ENCODE measurements around the gene ALKBH3. TPM values are rescaled to one million over a fixed set of nuclear protein-coding genes. Genes with fewer than 3 reads are reported as not detected.

ALKBH3 gene
- total and polyA plus RNA-seq, 2 experiments from 2014 or later = 10.7 to 10.8 TPM

DNA sequence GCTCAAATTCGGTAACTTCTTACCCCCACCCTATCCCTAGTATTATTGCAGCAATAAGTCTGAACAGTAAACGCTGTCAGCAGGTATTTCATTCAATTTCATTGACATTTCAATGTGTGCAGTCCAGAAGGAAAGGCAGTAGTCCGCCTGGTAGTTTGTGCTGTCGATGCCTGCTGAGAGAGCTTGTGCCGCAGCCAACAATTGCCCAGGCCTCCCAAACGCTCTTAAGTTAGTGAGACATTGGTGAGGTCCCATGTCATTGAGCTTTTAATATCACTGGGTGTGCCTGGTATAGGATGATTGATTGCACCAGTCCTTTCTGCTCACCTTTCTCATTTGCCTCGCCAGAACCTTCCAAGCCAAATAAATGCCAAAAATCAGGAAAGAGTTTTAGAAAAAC, 28.1 kb downstream of the ALKBH3 start:
- Histone ChIP-seq H3K4me3 (no peak overlapping the region), H3K27me3 (ENCODE audit: insufficient read depth) (no peaks in the 10 kb centered on the region), H3F3A (replicated peaks; ENCODE audit: low read depth) (no peaks in the 10 kb centered on the region), H3K79me2 (replicated peaks; ENCODE audit: insufficient read depth) (no peaks in the 10 kb centered on the region), H3K9me2 (ENCODE audit: insufficient read depth) (no peaks in the 10 kb centered on the region), H3K4me1 (ENCODE audit: insufficient read depth) (peaks cover 5% of the 10 kb centered on the region), H4K20me1 (replicated peaks; ENCODE audit: insufficient read depth) (no peaks in the 10 kb centered on the region; the same call in 1 of the 2 replicates), H3K27ac (ENCODE audit: low read depth) (no peak overlapping the region), H3K4me2 (no peak overlapping the region), H3K36me3 (ENCODE audit: insufficient read depth) (no peaks in the 10 kb centered on the region), H2AFZ (no peak overlapping the region)
- H3K27me3 Mint-ChIP-seq (ENCODE audit: insufficient read depth, low read depth, poor library complexity) = no peaks in the 10 kb centered on the region
- no peak overlapping the region for H3K27ac Mint-ChIP-seq
- DNase-seq (ENCODE audit: low spot score) = no peak
- no peak for ATAC-seq
- no peak overlapping the region for H3K4me3 Mint-ChIP-seq
- H3K9me3 Mint-ChIP-seq = no peaks in the 10 kb centered on the region
- no peaks in the 10 kb centered on the region for H3K36me3 Mint-ChIP-seq (ENCODE audit: low read depth)
- TF ChIP-seq CTCF (conservative IDR thresholded peaks at IDR 0.05; ENCODE audit: low read depth in 2 of 2) (no peak), NANOG (IDR thresholded peaks at IDR 0.05; ENCODE audit: borderline replicate concordance) (no peak), ZNF114 (CRISPR knock-in tag; IDR thresholded peaks at IDR 0.05) (no peak), EZH2phosphoT487 (IDR thresholded peaks at IDR 0.05; ENCODE audit: unreplicated experiment) (no peak), STAT1 (IDR thresholded peaks at IDR 0.05; ENCODE audit: unreplicated experiment) (no peak), POLR2AphosphoS5 (IDR thresholded peaks at IDR 0.05; ENCODE audit: low read depth) (no peak), EZH2 (IDR thresholded peaks at IDR 0.05; ENCODE audit: low read depth, unreplicated experiment) (no peak), ZNF331 (CRISPR knock-in tag; IDR thresholded peaks at IDR 0.05; ENCODE audit: low read depth) (no peak), JUNB (IDR thresholded peaks at IDR 0.05; ENCODE audit: unreplicated experiment) (no peak), CREB1 (CRISPR knock-in tag; IDR thresholded peaks at IDR 0.05; ENCODE audit: low read depth) (no peak)
- TF ChIP-seq, protein P1, sequence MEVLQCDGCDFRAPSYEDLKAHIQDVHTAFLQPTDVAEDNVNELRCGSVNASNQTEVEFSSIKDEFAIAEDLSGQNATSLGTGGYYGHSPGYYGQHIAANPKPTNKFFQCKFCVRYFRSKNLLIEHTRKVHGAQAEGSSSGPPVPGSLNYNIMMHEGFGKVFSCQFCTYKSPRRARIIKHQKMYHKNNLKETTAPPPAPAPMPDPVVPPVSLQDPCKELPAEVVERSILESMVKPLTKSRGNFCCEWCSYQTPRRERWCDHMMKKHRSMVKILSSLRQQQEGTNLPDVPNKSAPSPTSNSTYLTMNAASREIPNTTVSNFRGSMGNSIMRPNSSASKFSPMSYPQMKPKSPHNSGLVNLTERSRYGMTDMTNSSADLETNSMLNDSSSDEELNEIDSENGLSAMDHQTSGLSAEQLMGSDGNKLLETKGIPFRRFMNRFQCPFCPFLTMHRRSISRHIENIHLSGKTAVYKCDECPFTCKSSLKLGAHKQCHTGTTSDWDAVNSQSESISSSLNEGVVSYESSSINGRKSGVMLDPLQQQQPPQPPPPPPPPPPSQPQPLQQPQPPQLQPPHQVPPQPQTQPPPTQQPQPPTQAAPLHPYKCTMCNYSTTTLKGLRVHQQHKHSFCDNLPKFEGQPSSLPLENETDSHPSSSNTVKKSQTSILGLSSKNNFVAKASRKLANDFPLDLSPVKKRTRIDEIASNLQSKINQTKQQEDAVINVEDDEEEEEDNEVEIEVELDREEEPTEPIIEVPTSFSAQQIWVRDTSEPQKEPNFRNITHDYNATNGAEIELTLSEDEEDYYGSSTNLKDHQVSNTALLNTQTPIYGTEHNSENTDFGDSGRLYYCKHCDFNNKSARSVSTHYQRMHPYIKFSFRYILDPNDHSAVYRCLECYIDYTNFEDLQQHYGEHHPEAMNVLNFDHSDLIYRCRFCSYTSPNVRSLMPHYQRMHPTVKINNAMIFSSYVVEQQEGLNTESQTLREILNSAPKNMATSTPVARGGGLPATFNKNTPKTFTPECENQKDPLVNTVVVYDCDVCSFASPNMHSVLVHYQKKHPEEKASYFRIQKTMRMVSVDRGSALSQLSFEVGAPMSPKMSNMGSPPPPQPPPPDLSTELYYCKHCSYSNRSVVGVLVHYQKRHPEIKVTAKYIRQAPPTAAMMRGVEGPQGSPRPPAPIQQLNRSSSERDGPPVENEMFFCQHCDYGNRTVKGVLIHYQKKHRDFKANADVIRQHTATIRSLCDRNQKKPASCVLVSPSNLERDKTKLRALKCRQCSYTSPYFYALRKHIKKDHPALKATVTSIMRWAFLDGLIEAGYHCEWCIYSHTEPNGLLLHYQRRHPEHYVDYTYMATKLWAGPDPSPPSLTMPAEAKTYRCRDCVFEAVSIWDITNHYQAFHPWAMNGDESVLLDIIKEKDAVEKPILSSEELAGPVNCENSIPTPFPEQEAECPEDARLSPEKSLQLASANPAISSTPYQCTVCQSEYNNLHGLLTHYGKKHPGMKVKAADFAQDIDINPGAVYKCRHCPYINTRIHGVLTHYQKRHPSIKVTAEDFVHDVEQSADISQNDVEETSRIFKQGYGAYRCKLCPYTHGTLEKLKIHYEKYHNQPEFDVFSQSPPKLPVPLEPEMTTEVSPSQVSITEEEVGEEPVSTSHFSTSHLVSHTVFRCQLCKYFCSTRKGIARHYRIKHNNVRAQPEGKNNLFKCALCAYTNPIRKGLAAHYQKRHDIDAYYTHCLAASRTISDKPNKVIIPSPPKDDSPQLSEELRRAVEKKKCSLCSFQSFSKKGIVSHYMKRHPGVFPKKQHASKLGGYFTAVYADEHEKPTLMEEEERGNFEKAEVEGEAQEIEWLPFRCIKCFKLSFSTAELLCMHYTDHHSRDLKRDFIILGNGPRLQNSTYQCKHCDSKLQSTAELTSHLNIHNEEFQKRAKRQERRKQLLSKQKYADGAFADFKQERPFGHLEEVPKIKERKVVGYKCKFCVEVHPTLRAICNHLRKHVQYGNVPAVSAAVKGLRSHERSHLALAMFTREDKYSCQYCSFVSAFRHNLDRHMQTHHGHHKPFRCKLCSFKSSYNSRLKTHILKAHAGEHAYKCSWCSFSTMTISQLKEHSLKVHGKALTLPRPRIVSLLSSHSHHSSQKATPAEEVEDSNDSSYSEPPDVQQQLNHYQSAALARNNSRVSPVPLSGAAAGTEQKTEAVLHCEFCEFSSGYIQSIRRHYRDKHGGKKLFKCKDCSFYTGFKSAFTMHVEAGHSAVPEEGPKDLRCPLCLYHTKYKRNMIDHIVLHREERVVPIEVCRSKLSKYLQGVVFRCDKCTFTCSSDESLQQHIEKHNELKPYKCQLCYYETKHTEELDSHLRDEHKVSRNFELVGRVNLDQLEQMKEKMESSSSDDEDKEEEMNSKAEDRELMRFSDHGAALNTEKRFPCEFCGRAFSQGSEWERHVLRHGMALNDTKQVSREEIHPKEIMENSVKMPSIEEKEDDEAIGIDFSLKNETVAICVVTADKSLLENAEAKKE (CRISPR knock-in tag; IDR thresholded peaks at IDR 0.05) = no peak
- TF ChIP-seq, protein P2, sequence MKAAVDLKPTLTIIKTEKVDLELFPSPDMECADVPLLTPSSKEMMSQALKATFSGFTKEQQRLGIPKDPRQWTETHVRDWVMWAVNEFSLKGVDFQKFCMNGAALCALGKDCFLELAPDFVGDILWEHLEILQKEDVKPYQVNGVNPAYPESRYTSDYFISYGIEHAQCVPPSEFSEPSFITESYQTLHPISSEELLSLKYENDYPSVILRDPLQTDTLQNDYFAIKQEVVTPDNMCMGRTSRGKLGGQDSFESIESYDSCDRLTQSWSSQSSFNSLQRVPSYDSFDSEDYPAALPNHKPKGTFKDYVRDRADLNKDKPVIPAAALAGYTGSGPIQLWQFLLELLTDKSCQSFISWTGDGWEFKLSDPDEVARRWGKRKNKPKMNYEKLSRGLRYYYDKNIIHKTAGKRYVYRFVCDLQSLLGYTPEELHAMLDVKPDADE (IDR thresholded peaks at IDR 0.05) = no peak
- TF ChIP-seq, protein P3, sequence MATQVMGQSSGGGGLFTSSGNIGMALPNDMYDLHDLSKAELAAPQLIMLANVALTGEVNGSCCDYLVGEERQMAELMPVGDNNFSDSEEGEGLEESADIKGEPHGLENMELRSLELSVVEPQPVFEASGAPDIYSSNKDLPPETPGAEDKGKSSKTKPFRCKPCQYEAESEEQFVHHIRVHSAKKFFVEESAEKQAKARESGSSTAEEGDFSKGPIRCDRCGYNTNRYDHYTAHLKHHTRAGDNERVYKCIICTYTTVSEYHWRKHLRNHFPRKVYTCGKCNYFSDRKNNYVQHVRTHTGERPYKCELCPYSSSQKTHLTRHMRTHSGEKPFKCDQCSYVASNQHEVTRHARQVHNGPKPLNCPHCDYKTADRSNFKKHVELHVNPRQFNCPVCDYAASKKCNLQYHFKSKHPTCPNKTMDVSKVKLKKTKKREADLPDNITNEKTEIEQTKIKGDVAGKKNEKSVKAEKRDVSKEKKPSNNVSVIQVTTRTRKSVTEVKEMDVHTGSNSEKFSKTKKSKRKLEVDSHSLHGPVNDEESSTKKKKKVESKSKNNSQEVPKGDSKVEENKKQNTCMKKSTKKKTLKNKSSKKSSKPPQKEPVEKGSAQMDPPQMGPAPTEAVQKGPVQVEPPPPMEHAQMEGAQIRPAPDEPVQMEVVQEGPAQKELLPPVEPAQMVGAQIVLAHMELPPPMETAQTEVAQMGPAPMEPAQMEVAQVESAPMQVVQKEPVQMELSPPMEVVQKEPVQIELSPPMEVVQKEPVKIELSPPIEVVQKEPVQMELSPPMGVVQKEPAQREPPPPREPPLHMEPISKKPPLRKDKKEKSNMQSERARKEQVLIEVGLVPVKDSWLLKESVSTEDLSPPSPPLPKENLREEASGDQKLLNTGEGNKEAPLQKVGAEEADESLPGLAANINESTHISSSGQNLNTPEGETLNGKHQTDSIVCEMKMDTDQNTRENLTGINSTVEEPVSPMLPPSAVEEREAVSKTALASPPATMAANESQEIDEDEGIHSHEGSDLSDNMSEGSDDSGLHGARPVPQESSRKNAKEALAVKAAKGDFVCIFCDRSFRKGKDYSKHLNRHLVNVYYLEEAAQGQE (IDR thresholded peaks at IDR 0.05; ENCODE audit: unreplicated experiment) = no peak
- H3K4me1 Mint-ChIP-seq = peaks cover 4% of the 10 kb centered on the region; the same call in 2 of the 3 replicates
